PC-3 (cell line): ENCODE data around the gene CPLANE1. TPM values are rescaled to one million over a fixed set of nuclear protein-coding genes. Genes with fewer than 3 reads are reported as not detected.
"Not testable (repeated sequence)": the region's sequence is repeated elsewhere in the genome, so short reads cannot be mapped to it uniquely, and the experiment has no call there.

Experiments
- ATAC-seq: fragments of 200-7000 bp; cut with Tn5 transposase; 2 replicates; pipeline ENCODE4 v1.9.1; 2020; ENCODE audit warnings: mild to moderate bottlenecking, moderate library complexity
- BruUV-seq: library from RNA; stranded (reverse); fragments of 400-500 nt; replicated peaks from 2 replicates; lab custom pipeline; 2021; lab: Mats Ljungman, UMichigan
- CTCF ChIA-PET: fragments of 300-600 bp; sonication (Branson Sonifier 250); formaldehyde crosslinking; loops from one replicate; lab custom pipeline; 2022; ENCODE audit warnings: antibody characterized with exemption; lab: Charles Lee
- POLR2A ChIA-PET: fragments of 300-600 bp; sonication (Branson Sonifier 250); formaldehyde crosslinking; loops from one replicate; lab custom pipeline; 2022; ENCODE audit warnings: antibody characterized with exemption; ENCODE audit not compliant: unreplicated experiment; lab: Charles Lee
- DNase-seq: peaks from one replicate; pipeline ENCODE4 v3.0.0-alpha.2; 2015
- H2AFZ ChIP-seq: fragments of 300-600 bp; sonication (generic); 2 replicates; pipeline ENCODE4 v1.6.0; 2016; ENCODE audit warnings: antibody characterized with exemption, low read length
- H3F3A ChIP-seq: fragments of 300-600 bp; sonication (generic); one replicate; pipeline ENCODE4 v1.6.0; 2017; ENCODE audit warnings: antibody characterized with exemption, low read length, control low read depth, mild to moderate bottlenecking; ENCODE audit not compliant: unreplicated experiment
- H3K27ac ChIP-seq: fragments of 300-600 bp; sonication (generic); 2 replicates; pipeline ENCODE4 v1.5.1; 2016; ENCODE audit warnings: mild to moderate bottlenecking, low read length
- H3K27me3 ChIP-seq: fragments of 300-600 bp; sonication (generic); 2 replicates; pipeline ENCODE4 v1.6.1; 2016; ENCODE audit warnings: low read length, mixed read lengths
- H3K36me3 ChIP-seq: fragments of 300-600 bp; sonication (generic); 2 replicates; pipeline ENCODE4 v1.6.1; 2016; ENCODE audit warnings: low read depth, mixed run types, low read length, mixed read lengths
- H3K4me1 ChIP-seq: fragments of 300-600 bp; sonication (generic); 2 replicates; pipeline ENCODE4 v1.5.1; 2016; ENCODE audit warnings: low read length; ENCODE audit not compliant: insufficient read depth
- H3K4me2 ChIP-seq: fragments of 300-600 bp; sonication (generic); 2 replicates; pipeline ENCODE4 v1.6.0; 2016; ENCODE audit warnings: low read length
- H3K4me3 ChIP-seq: fragments of 300-600 bp; sonication (generic); 2 replicates; pipeline ENCODE4 v1.5.1; 2016; ENCODE audit warnings: mild to moderate bottlenecking, low read length, mixed read lengths
- H3K79me2 ChIP-seq: fragments of 300-600 bp; sonication (generic); 2 replicates; pipeline ENCODE4 v1.6.1; 2017; ENCODE audit warnings: low read length, mixed read lengths
- H3K9ac ChIP-seq: fragments of 300-600 bp; sonication (generic); 2 replicates; pipeline ENCODE4 v1.6.0; 2016; ENCODE audit warnings: mild to moderate bottlenecking, low read length
- H3K9me2 ChIP-seq: fragments of 300-600 bp; sonication (generic); replicated peaks from 2 replicates; pipeline ENCODE4 v1.6.1; 2016; ENCODE audit warnings: mixed run types, low read length, mixed read lengths
- H3K9me3 ChIP-seq: fragments of 300-600 bp; sonication (generic); 2 replicates; pipeline ENCODE4 v1.6.1; 2016; ENCODE audit warnings: low read length, mixed read lengths
- H4K20me1 ChIP-seq: fragments of 300-600 bp; sonication (generic); 2 replicates; pipeline ENCODE4 v1.6.1; 2016; ENCODE audit warnings: low read length, mixed read lengths
- EZH2 ChIP-seq: fragments of 300-600 bp; sonication (generic); IDR thresholded peaks from one replicate; pipeline ENCODE4 v1.6.1; 2017; ENCODE audit warnings: antibody characterized with exemption, mild to moderate bottlenecking, low read length; ENCODE audit not compliant: unreplicated experiment
- EZH2phosphoT487 ChIP-seq: fragments of 300-600 bp; sonication (generic); IDR thresholded peaks from 2 replicates; pipeline ENCODE4 v1.6.1; 2018; ENCODE audit warnings: mild to moderate bottlenecking, antibody characterized with exemption, low read length, borderline replicate concordance
- intact Hi-C: fragments of 100-400 bp; cut with micrococcal nuclease; formaldehyde crosslinking; loops from 2 replicates; pipeline ENCODE4 v1.9.0; 2023
- total RNA-seq: library from RNA; depleted of rRNA; stranded (reverse); fragments of >200 nt; gene quantifications from 2 replicates; pipeline ENCODE4 v1.2.3, GENCODE V29; 2014
- TF ChIP-seq, protein P1 (sequence below): fragments of 300-600 bp; sonication (generic); conservative IDR thresholded peaks from 2 replicates; pipeline ENCODE4 v1.5.1; 2017; ENCODE audit warnings: antibody characterized with exemption, low read depth, mild to moderate bottlenecking, low read length

Gene CPLANE1
- total RNA-seq, 1 experiment from 2014 or later, result 10.1 TPM

DNA sequence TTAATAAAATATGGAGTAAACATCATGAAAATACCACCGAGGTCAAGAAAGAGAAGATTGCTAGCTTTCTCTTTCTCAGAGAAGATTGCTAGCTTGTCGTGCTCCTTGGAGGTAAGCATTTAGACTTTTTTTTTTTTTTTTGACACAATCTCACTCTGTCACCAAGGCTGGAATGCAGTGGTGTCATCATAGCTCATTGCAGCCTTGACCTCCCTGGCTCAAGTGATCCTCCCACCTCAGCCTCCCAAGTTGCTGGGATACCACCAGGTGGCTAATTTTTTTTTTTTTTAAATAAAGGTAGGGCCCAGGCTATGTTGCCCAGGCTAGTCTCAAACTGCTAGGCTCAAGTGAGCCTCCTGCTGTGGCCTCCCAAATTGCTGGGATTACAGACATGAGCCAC is 26.3 kb upstream of the CPLANE1 start:
- POLR2A ChIA-PET, result no interaction called here
- no peaks in the 10 kb centered on the region for H3K9me2 ChIP-seq
- CTCF ChIA-PET, result interaction anchor here (0.6 kb wide), 1 partner anchor 225 kb away, joined by 8 read pairs; no protein-coding TSS in a partner anchor
- no peaks in the 10 kb centered on the region for H3K9me3 ChIP-seq
- TF ChIP-seq EZH2phosphoT487, result no peak
- TF ChIP-seq, protein P1, sequence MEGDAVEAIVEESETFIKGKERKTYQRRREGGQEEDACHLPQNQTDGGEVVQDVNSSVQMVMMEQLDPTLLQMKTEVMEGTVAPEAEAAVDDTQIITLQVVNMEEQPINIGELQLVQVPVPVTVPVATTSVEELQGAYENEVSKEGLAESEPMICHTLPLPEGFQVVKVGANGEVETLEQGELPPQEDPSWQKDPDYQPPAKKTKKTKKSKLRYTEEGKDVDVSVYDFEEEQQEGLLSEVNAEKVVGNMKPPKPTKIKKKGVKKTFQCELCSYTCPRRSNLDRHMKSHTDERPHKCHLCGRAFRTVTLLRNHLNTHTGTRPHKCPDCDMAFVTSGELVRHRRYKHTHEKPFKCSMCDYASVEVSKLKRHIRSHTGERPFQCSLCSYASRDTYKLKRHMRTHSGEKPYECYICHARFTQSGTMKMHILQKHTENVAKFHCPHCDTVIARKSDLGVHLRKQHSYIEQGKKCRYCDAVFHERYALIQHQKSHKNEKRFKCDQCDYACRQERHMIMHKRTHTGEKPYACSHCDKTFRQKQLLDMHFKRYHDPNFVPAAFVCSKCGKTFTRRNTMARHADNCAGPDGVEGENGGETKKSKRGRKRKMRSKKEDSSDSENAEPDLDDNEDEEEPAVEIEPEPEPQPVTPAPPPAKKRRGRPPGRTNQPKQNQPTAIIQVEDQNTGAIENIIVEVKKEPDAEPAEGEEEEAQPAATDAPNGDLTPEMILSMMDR, result no peak
- no peak for TF ChIP-seq EZH2
- no TSS peak for BruUV-seq
- no peaks in the 10 kb centered on the region for H3K79me2 ChIP-seq
- peaks cover 12% of the 10 kb centered on the region for H3K4me1 ChIP-seq
- H3K4me3 ChIP-seq, result no peak overlapping the region
- H3K27me3 ChIP-seq, result no peaks in the 10 kb centered on the region
- H3K27ac ChIP-seq, result no peak overlapping the region
- DNase-seq, result no peak
- H3K36me3 ChIP-seq, result peaks cover 3% of the 10 kb centered on the region; the same call in 1 of the 2 replicates
- ATAC-seq, result peak; percentile 5; the same call in 1 of the 2 replicates
- H2AFZ ChIP-seq, result no peak overlapping the region
- H3F3A ChIP-seq, result no peaks in the 10 kb centered on the region
- H3K9ac ChIP-seq, result no peak overlapping the region
- intact Hi-C loops, result no loop called here
- H3K4me2 ChIP-seq, result no peak overlapping the region
- no peaks in the 10 kb centered on the region for H4K20me1 ChIP-seq

DNA sequence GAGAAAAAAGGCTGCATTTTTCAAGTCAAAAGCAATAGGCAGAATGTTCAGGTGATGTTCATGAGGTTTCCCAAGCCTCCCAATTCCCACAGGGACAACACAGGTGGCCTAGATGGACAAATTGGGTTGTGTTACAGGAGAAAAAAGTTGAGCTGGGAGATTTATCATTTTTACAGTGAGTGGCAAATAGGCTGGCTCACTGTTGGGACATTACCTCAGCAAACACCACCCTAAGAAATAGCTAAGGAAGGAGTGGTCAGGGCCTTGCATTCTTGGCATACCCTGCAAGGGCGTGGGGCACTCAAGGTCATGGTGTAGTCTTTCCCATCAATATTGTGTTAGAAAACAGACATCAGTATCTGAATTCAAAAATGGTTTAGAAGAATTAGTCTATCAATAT is 23.3 kb upstream of the CPLANE1 start:
- ATAC-seq (peak; percentile 100), DNase-seq (peak; percentile 84)
- H3K9me3 ChIP-seq, result no peaks in the 10 kb centered on the region
- no peak overlapping the region for H3K9ac ChIP-seq
- peaks cover 12% of the 10 kb centered on the region for H3K4me1 ChIP-seq
- TF ChIP-seq EZH2 (no peak), EZH2phosphoT487 (no peak)
- TF ChIP-seq, protein P1, result no peak
- BruUV-seq, result no TSS peak
- intact Hi-C loops, result no loop called here
- H3K79me2 ChIP-seq, result no peaks in the 10 kb centered on the region
- H3K36me3 ChIP-seq, result no peaks in the 10 kb centered on the region
- POLR2A ChIA-PET, result interaction anchor here (0.5 to 0.9 kb wide), 2 partner anchors 18 to 24 kb away, joined by 4 to 23 read pairs; no protein-coding TSS in a partner anchor
- H3K9me2 ChIP-seq, result no peaks in the 10 kb centered on the region
- H3K4me3 ChIP-seq, result no peak overlapping the region
- CTCF ChIA-PET, result no interaction called here
- H3K4me2 ChIP-seq, result peak overlapping the region; percentile 32; the same call in 1 of the 2 replicates
- no peaks in the 10 kb centered on the region for H4K20me1 ChIP-seq
- peak overlapping the region; percentile 19 for H3K27ac ChIP-seq
- H3F3A ChIP-seq, result no peaks in the 10 kb centered on the region
- H3K27me3 ChIP-seq, result no peaks in the 10 kb centered on the region
- H2AFZ ChIP-seq, result peak overlapping the region; percentile 21; the same call in 1 of the 2 replicates

DNA sequence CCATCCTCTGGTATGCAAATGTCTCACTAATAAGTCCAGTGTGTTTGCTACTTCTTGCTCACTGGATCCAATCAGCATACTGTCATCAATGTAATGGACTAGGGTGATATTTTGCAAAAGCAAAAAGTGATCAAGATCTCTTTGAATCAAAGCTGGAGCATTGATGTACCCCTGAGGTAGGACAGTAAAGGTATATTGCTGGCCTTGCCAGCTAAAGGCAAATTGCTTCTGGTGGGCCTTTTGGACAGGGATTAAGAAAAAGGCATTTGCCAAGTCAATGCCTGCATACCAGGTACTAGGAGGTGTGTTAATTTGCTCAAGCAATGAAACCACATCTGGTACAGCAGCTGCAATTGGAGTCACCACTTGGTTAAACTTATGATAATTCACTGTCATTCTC is 18.9 kb upstream of the CPLANE1 start:
- DNase-seq, BruUV-seq, H3K9me2 ChIP-seq, H3K4me3 ChIP-seq, H3F3A ChIP-seq, H3K27me3 ChIP-seq, H3K4me2 ChIP-seq, ATAC-seq, H4K20me1 ChIP-seq, H3K79me2 ChIP-seq, H3K9me3 ChIP-seq, H2AFZ ChIP-seq, CTCF ChIA-PET, H3K36me3 ChIP-seq, H3K9ac ChIP-seq, intact Hi-C loops, POLR2A ChIA-PET, H3K27ac ChIP-seq: not testable (repeated sequence)
- peaks cover 12% of the 10 kb centered on the region for H3K4me1 ChIP-seq
